Keratinocyte (primary cell): ENCODE measurements around the gene TAOK3. TPM values are rescaled to one million over a fixed set of nuclear protein-coding genes. Genes with fewer than 3 reads are reported as not detected.

Source experiments
- DNase-seq: peaks from one replicate; pipeline ENCODE4 v3.0.0-alpha.2; 2011; ENCODE audit warnings: low read depth, missing footprints, low spot score
- FAIRE-seq: peaks from 2 replicates; lab custom pipeline; 2011; peaks lifted over from hg19 to GRCh38; lab: Jason Lieb, UNC
- H2AFZ ChIP-seq: 2 replicates; pipeline ENCODE4 v1.6.0; 2012; ENCODE audit warnings: low read length, control low read depth, inconsistent platforms; ENCODE audit not compliant: control insufficient read depth
- H3K27ac ChIP-seq: 2 replicates; pipeline ENCODE4 v1.5.1; 2011; ENCODE audit warnings: low read length; ENCODE audit not compliant: control insufficient read depth, insufficient read depth
- H3K27me3 ChIP-seq: 3 replicates; pipeline ENCODE4 v1.6.0; 2011; ENCODE audit warnings: low read length; ENCODE audit not compliant: control insufficient read depth, insufficient read depth; ENCODE audit errors: extremely low read depth
- H3K36me3 ChIP-seq, 2 experiments: 2 replicates in 1 of 2; 3 replicates in 1 of 2; pipeline ENCODE4 v1.5.1; 2011; ENCODE audit warnings: low read length in 2 of 2, mild to moderate bottlenecking in 1 of 2; ENCODE audit not compliant: control insufficient read depth in 2 of 2, insufficient read depth in 2 of 2; ENCODE audit errors: extremely low read depth in 1 of 2
- H3K4me1 ChIP-seq: 3 replicates; pipeline ENCODE4 v1.5.1; 2011; ENCODE audit warnings: low read length; ENCODE audit not compliant: control insufficient read depth, insufficient read depth; ENCODE audit errors: extremely low read depth
- H3K4me2 ChIP-seq: 3 replicates; pipeline ENCODE4 v1.6.0; 2011; ENCODE audit warnings: low read depth, low read length; ENCODE audit not compliant: control insufficient read depth, insufficient read depth; ENCODE audit errors: extremely low read depth
- H3K4me3 ChIP-seq, 3 experiments: fragments of 200-600 bp in 1 of 3; sonication (generic) in 1 of 3; 2 replicates in 2 of 3; 3 replicates in 1 of 3; pipeline ENCODE4 v1.5.1; 2011 to 2016; ENCODE audit warnings: low read length in 3 of 3, mild to moderate bottlenecking in 3 of 3, control low read depth in 2 of 3, inconsistent platforms in 1 of 3, low read depth in 1 of 3, mixed read lengths in 1 of 3, mixed run types in 1 of 3, moderate library complexity in 1 of 3; ENCODE audit not compliant: control insufficient read depth in 2 of 3, insufficient read depth in 2 of 3; ENCODE audit errors: extremely low read depth in 1 of 3
- H3K79me2 ChIP-seq: 2 replicates; pipeline ENCODE4 v1.6.0; 2012; ENCODE audit warnings: low read length; ENCODE audit not compliant: control insufficient read depth, insufficient read depth
- H3K9ac ChIP-seq: 3 replicates; pipeline ENCODE4 v1.6.0; 2011; ENCODE audit warnings: low read length; ENCODE audit not compliant: control insufficient read depth, insufficient read depth; ENCODE audit errors: extremely low read depth
- H3K9me1 ChIP-seq: 3 replicates; pipeline ENCODE4 v1.6.0; 2011; ENCODE audit warnings: low read length; ENCODE audit not compliant: control insufficient read depth, insufficient read depth; ENCODE audit errors: extremely low read depth
- H3K9me3 ChIP-seq: 2 replicates; pipeline ENCODE4 v1.5.1; 2012; ENCODE audit warnings: low read depth, low read length; ENCODE audit not compliant: control insufficient read depth
- H4K20me1 ChIP-seq: 3 replicates; pipeline ENCODE4 v1.6.0; 2011; ENCODE audit warnings: low read length; ENCODE audit not compliant: control insufficient read depth, insufficient read depth; ENCODE audit errors: extremely low read depth
- CTCF ChIP-seq, 3 experiments: IDR thresholded peaks in 1 of 3; conservative IDR thresholded peaks in 1 of 3; optimal IDR thresholded peaks in 1 of 3; 2 replicates in 2 of 3; 3 replicates in 1 of 3; pipeline versions ENCODE3 to v1.5.1; 2011; ENCODE audit warnings: low read length in 3 of 3, mild to moderate bottlenecking in 3 of 3, moderate library complexity in 2 of 3, control low read depth in 1 of 3, inconsistent platforms in 1 of 3; ENCODE audit not compliant: insufficient read depth in 2 of 3; ENCODE audit errors: extremely low read depth in 1 of 3
- EZH2 ChIP-seq: IDR thresholded peaks from one replicate; pipeline ENCODE4 v1.6.1; 2012; ENCODE audit warnings: inconsistent platforms, mild to moderate bottlenecking, low read length, moderate library complexity
- dilution Hi-C: fragments of 300-500 bp; cut with MboI; formaldehyde crosslinking; loops from one replicate; pipeline ENCODE4 v1.7.0; 2020; ENCODE audit warnings: low sequenced_read_pairs; ENCODE audit not compliant: extremely low pct_ligation_motif_present
- polyA plus RNA-seq, 5 experiments: library from polyadenylated mRNA; depleted of rRNA in 3 of 5; stranded (reverse) in 3 of 5; stranded (forward) in 1 of 5; unstranded in 1 of 5; fragments of >200 nt; gene quantifications; 1 replicate in 1 of 5; 2 replicates in 3 of 5; 3 replicates in 1 of 5; pipeline versions ENCODE4 v1.2.1 to v1.2.3, GENCODE V29; 2011 to 2012; ENCODE audit warnings: missing spikeins in 2 of 5, low read depth in 1 of 5, low replicate concordance in 1 of 5

The TAOK3 gene
- polyA plus RNA-seq, 1 donor (not counting 4 experiments of a cell fraction or from before 2014, with no cell fraction given): 35.0 TPM

- peak overlapping the region; percentile 0 for H3K27ac ChIP-seq
- FAIRE-seq: peak; percentile 75
- dilution Hi-C loops: no loop called here
- no peaks in the 10 kb centered on the region for H4K20me1 ChIP-seq
- H3K9me1 ChIP-seq: no peaks in the 10 kb centered on the region
- no peaks in the 10 kb centered on the region for H3K27me3 ChIP-seq
- TF ChIP-seq CTCF (optimal IDR thresholded peaks at IDR 0.05 in 1 of 3, IDR thresholded peaks at IDR 0.05 in 1 of 3, conservative IDR thresholded peaks at IDR 0.05 in 1 of 3; ENCODE audit: extremely low read depth in 1 of 3, insufficient read depth in 2 of 3, low read length in 3 of 3) (no peak), EZH2 (no peak)
- peak overlapping the region; percentile 17 for H2AFZ ChIP-seq
- peak overlapping the region in 2 of 3 experiments; percentile 5 to 7 for H3K4me3 ChIP-seq
- H3K4me1 ChIP-seq: peaks cover 37% of the 10 kb centered on the region
- peaks cover 0 to 3% of the 10 kb centered on the region in 2 experiments for H3K36me3 ChIP-seq
- peak overlapping the region; percentile 62 for H3K9ac ChIP-seq
- H3K4me2 ChIP-seq: peak overlapping the region; percentile 57
- no peak for DNase-seq
- H3K79me2 ChIP-seq: no peaks in the 10 kb centered on the region
- no peaks in the 10 kb centered on the region for H3K9me3 ChIP-seq
Observed at GRCh38 chr12:118190266-118190665, 182.4 kb downstream of the TAOK3 start.

GRCh38 chr12:118189741-118190191, 182.9 kb downstream of the TAOK3 start:
- no peaks in the 10 kb centered on the region for H3K9me3 ChIP-seq
- H3K79me2 ChIP-seq: no peaks in the 10 kb centered on the region
- no peak for TF ChIP-seq EZH2
- H4K20me1 ChIP-seq: no peaks in the 10 kb centered on the region
- peak overlapping the region; percentile 85 for H2AFZ ChIP-seq
- H3K27me3 ChIP-seq: no peaks in the 10 kb centered on the region
- peaks cover 0 to 3% of the 10 kb centered on the region in 2 experiments for H3K36me3 ChIP-seq
- peak overlapping the region in 2 of 3 experiments; percentile 5 to 7 for H3K4me3 ChIP-seq
- H3K9me1 ChIP-seq: no peaks in the 10 kb centered on the region
- H3K9ac ChIP-seq: peak overlapping the region; percentile 62
- peak overlapping the region; percentile 0 for H3K27ac ChIP-seq
- peak overlapping the region; percentile 57 for H3K4me2 ChIP-seq
- DNase-seq: no peak
- dilution Hi-C loops: no loop called here
- peaks cover 37% of the 10 kb centered on the region for H3K4me1 ChIP-seq
- FAIRE-seq: peak; percentile 32
